ENCODE measurements around the gene CCDC146.
"Not testable (repeated sequence)": the region's sequence is repeated elsewhere in the genome, so short reads cannot be mapped to it uniquely, and the experiment has no call there.

Gene CCDC146

DNA sequence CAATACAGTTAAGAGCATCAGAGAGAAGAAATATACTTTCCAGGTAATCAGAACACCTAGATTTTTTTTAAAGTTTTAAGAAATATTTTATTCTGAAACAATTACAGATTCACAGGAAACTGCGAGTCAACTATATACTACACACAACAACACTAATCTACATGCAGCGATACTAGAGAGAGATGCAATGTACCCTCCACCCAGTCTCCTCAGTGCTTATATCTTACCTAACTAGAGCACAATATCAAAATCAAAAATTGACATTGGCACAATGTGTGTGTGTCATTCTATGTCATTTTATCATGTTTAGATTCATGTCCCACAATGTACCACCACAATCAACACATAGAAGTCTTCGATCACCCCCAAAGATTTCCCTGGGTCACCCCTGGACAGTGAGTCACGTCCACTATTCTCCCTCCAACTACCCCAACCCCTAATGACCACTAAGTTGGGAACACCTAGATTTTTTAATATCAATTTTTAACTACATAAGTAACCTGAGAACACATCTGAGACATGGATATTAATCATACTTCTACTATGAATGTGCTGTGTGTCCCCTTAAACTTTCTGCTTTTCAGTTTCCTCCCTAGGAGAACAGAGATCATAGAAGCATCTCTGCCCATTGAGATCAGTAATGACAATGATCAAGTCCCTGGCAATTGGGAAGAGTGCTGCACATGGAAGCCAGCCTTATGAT lies 207.2 kb downstream of the CCDC146 start:
- H2AFZ ChIP-seq (ENCODE audit: low read depth, low read length, severe bottlenecking), result no peak overlapping the region
- no peak overlapping the region for H3K4me3 ChIP-seq (ENCODE audit: insufficient read depth, low read length, poor library complexity, severe bottlenecking)
- H3K36me3 ChIP-seq (ENCODE audit: low read length), result no peaks in the 10 kb centered on the region
- H3F3A ChIP-seq (ENCODE audit: insufficient read depth), result no peaks in the 10 kb centered on the region
- no peaks in the 10 kb centered on the region for H4K20me1 ChIP-seq (ENCODE audit: low read depth, low read length)
- no peak overlapping the region for H3K9ac ChIP-seq (ENCODE audit: low read length)
- no peaks in the 10 kb centered on the region for H3K9me2 ChIP-seq (replicated peaks; ENCODE audit: insufficient read depth, low read length)
- no peaks in the 10 kb centered on the region for H3K79me2 ChIP-seq (ENCODE audit: insufficient read depth, low read length)
- H3K27me3 ChIP-seq (ENCODE audit: low read length), result no peaks in the 10 kb centered on the region
- H3K4me2 ChIP-seq (ENCODE audit: low read depth, low read length, poor library complexity, severe bottlenecking), result no peak overlapping the region
- H3K9me3 ChIP-seq (ENCODE audit: insufficient read depth, low read length), result no peaks in the 10 kb centered on the region
- TF ChIP-seq EZH2phosphoT487 (conservative IDR thresholded peaks at IDR 0.05; ENCODE audit: low read length), result no peak
- TF ChIP-seq, protein P1, sequence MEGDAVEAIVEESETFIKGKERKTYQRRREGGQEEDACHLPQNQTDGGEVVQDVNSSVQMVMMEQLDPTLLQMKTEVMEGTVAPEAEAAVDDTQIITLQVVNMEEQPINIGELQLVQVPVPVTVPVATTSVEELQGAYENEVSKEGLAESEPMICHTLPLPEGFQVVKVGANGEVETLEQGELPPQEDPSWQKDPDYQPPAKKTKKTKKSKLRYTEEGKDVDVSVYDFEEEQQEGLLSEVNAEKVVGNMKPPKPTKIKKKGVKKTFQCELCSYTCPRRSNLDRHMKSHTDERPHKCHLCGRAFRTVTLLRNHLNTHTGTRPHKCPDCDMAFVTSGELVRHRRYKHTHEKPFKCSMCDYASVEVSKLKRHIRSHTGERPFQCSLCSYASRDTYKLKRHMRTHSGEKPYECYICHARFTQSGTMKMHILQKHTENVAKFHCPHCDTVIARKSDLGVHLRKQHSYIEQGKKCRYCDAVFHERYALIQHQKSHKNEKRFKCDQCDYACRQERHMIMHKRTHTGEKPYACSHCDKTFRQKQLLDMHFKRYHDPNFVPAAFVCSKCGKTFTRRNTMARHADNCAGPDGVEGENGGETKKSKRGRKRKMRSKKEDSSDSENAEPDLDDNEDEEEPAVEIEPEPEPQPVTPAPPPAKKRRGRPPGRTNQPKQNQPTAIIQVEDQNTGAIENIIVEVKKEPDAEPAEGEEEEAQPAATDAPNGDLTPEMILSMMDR (IDR thresholded peaks at IDR 0.05; ENCODE audit: insufficient read depth, low read length, poor library complexity, severe bottlenecking), result no peak
- H3K27ac ChIP-seq (ENCODE audit: low read depth, low read length), result no peak overlapping the region

DNA sequence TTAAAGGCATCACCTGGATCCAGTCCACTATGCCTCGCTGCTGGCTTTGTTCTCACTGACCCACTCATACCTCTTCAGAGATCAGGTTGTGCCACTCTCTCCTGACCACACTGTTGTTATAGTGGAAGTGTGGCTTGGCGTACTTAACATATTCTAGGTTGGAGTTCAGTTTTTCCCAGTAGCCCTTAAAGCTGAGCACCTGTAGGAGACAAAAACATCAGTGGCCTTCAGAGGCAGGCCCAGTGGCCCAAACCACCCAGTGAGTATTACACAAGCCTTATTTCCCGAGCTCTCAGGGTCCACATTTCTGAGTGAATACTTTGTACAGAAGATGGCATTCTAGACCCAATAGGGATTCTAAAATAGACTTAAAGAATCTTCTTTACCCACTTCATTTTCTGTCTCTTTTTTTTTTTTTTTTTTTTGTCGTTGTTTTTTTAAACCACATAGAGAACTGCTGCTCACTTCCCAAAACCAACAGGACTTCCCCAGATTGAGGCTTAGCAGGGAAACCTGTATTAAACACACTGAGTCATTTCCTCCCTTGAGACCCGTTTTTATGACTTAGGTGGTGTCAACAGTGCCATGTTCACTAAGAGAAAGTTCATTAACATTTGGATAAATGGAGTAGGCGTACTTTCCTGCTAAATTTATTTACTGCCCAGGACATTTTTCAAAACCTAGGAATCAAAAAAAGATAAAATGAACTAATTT lies 207.9 kb downstream of the CCDC146 start:
- Histone ChIP-seq H3K4me2 (ENCODE audit: low read depth, low read length, poor library complexity, severe bottlenecking) (no peak overlapping the region), H3K27ac (ENCODE audit: low read depth, low read length) (no peak overlapping the region), H2AFZ (ENCODE audit: low read depth, low read length, severe bottlenecking) (no peak overlapping the region)

DNA sequence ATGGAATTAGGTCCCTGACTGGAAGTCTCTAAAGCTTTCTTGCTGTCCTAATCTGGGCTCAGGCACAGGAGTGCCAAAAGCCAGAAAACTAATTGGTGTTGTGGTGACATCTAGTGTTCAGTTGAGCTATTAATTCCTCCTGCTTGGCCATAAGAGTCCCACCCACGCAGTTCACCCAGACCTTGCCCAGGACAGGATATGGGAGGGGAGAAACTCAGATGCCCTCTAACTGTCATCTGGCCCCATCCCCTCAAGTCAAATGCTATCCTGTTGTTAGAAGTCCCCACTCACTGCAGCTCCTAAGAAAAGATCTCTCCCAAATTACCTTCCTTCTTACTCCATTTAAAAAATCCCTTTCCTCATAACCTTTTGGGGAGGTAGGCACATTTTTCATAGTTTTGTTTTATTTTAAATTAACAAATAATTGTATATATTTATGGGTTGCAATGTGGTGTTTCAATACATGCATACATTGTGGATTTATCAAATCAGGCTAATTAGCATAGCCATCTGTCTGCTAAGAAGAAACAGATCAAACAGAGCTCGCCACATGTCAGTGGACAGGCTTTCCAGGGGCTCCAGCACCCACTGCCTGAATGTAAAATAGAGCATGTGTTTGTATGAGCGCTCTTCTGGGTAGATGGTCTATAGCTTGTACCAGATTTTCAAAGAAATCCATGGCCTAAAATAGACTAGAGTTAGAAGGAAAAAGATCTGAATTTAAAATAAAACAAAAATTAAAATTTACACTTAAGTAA lies 209.7 kb downstream of the CCDC146 start:
- Histone ChIP-seq H3K9ac (ENCODE audit: low read length) (no peak overlapping the region), H3K36me3 (ENCODE audit: low read length) (no peaks in the 10 kb centered on the region), H3K27me3 (ENCODE audit: low read length) (no peaks in the 10 kb centered on the region), H3K9me2 (replicated peaks; ENCODE audit: insufficient read depth, low read length) (no peaks in the 10 kb centered on the region), H3K4me3 (ENCODE audit: insufficient read depth, low read length, poor library complexity, severe bottlenecking) (no peak overlapping the region), H3K4me2 (ENCODE audit: low read depth, low read length, poor library complexity, severe bottlenecking) (no peak overlapping the region), H3K9me3 (ENCODE audit: insufficient read depth, low read length) (no peaks in the 10 kb centered on the region), H3K79me2 (ENCODE audit: insufficient read depth, low read length) (no peaks in the 10 kb centered on the region), H3K27ac (ENCODE audit: low read depth, low read length) (no peak overlapping the region), H4K20me1 (ENCODE audit: low read depth, low read length) (no peaks in the 10 kb centered on the region), H2AFZ (ENCODE audit: low read depth, low read length, severe bottlenecking) (no peak overlapping the region), H3F3A (ENCODE audit: insufficient read depth) (no peaks in the 10 kb centered on the region)
- TF ChIP-seq, protein P1 (IDR thresholded peaks at IDR 0.05; ENCODE audit: insufficient read depth, low read length, poor library complexity, severe bottlenecking), result peak; percentile 58
- TF ChIP-seq EZH2phosphoT487 (conservative IDR thresholded peaks at IDR 0.05; ENCODE audit: low read length), result no peak

More for the DNA sequence above, 207.9 kb downstream of the CCDC146 start:
- no peaks in the 10 kb centered on the region for H3K9me3 ChIP-seq (ENCODE audit: insufficient read depth, low read length)
- TF ChIP-seq, protein P1 (IDR thresholded peaks at IDR 0.05; ENCODE audit: insufficient read depth, low read length, poor library complexity, severe bottlenecking), result no peak
- TF ChIP-seq EZH2phosphoT487 (conservative IDR thresholded peaks at IDR 0.05; ENCODE audit: low read length), result no peak
- H3F3A ChIP-seq (ENCODE audit: insufficient read depth), result no peaks in the 10 kb centered on the region
- H4K20me1 ChIP-seq (ENCODE audit: low read depth, low read length), result no peaks in the 10 kb centered on the region
- H3K4me3 ChIP-seq (ENCODE audit: insufficient read depth, low read length, poor library complexity, severe bottlenecking), result no peak overlapping the region
- H3K9ac ChIP-seq (ENCODE audit: low read length), result no peak overlapping the region
- H3K27me3 ChIP-seq (ENCODE audit: low read length), result no peaks in the 10 kb centered on the region
- H3K79me2 ChIP-seq (ENCODE audit: insufficient read depth, low read length), result no peaks in the 10 kb centered on the region
- no peaks in the 10 kb centered on the region for H3K9me2 ChIP-seq (replicated peaks; ENCODE audit: insufficient read depth, low read length)
- H3K36me3 ChIP-seq (ENCODE audit: low read length), result no peaks in the 10 kb centered on the region

DNA sequence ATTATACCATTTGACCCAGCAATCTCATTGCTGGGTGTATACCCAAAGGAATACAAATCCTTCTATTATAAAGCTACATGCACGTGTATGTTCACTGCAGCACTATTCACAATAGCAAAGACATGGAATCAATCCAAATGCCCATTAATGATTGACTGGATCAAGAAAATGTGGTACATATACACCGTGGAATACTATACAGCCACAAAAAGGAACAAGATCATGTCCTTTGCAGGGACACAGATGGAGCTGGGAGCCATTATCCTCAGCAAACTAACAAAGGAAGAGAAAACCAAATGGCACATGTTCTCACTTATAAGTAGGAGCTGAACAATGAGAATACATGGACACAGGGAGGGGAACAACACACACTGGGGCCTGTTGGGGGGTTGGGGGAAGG lies 211.6 kb downstream of the CCDC146 start:
- H3K27ac ChIP-seq (ENCODE audit: low read depth, low read length); H4K20me1 ChIP-seq (ENCODE audit: low read depth, low read length); H3F3A ChIP-seq (ENCODE audit: insufficient read depth); H2AFZ ChIP-seq (ENCODE audit: low read depth, low read length, severe bottlenecking); H3K9ac ChIP-seq (ENCODE audit: low read length); H3K36me3 ChIP-seq (ENCODE audit: low read length); H3K27me3 ChIP-seq (ENCODE audit: low read length); H3K9me3 ChIP-seq (ENCODE audit: insufficient read depth, low read length); H3K79me2 ChIP-seq (ENCODE audit: insufficient read depth, low read length); H3K4me3 ChIP-seq (ENCODE audit: insufficient read depth, low read length, poor library complexity, severe bottlenecking); H3K9me2 ChIP-seq (replicated peaks; ENCODE audit: insufficient read depth, low read length); H3K4me2 ChIP-seq (ENCODE audit: low read depth, low read length, poor library complexity, severe bottlenecking): not testable (repeated sequence)
